ENCODE measurements around the gene ARFGAP1. TPM values are rescaled to one million over a fixed set of nuclear protein-coding genes. Genes with fewer than 3 reads are reported as not detected.

ARFGAP1 gene
- total and polyA plus RNA-seq, 2 of the 4 experiments (the other 2 are of a cell fraction): 59.1 to 194 TPM

- ChIA-PET POLR2A (ENCODE audit: unreplicated experiment) (no interaction called here), CTCF (interaction anchor here (2.8 kb wide), 1 partner anchor 29 kb away, joined by 13 read pairs; no protein-coding TSS in a partner anchor)
- H2BK20ac ChIP-seq (ENCODE audit: low read depth, low read length): no peak overlapping the region
- H3K4me1 ChIP-seq (ENCODE audit: control insufficient read depth, insufficient read depth, low read length): no peaks in the 10 kb centered on the region
- H4K20me1 ChIP-seq (ENCODE audit: insufficient read depth, low read length): no peaks in the 10 kb centered on the region; the same call in 1 of the 2 replicates
- no peak overlapping the region for H3K14ac ChIP-seq (replicated peaks; ENCODE audit: low read depth, low read length)
- no peak overlapping the region for H3K4ac ChIP-seq (ENCODE audit: low read depth, low read length)
- no peak overlapping the region for H3K4me3 ChIP-seq (ENCODE audit: insufficient read depth, low read depth, low read length)
- dilution Hi-C loops (cut with HindIII; ENCODE audit: low sequenced_read_pairs, unreplicated experiment) (no loop called here), intact Hi-C loops (cut with micrococcal nuclease) (no loop called here), in situ Hi-C loops (cut with MboI; ENCODE audit: low sequenced_read_pairs) (no loop called here)
- no peak overlapping the region for H2BK5ac ChIP-seq (ENCODE audit: low read depth, low read length, poor library complexity, severe bottlenecking)
- DNase-seq: no peak
- no peaks in the 10 kb centered on the region for H3K9me1 ChIP-seq (ENCODE audit: insufficient read depth, low read length)
- H2AK9ac ChIP-seq (replicated peaks; ENCODE audit: low read depth, low read length, poor library complexity): peak overlapping the region; percentile 42
- TF ChIP-seq CHD1 (IDR thresholded peaks at IDR 0.05; ENCODE audit: low read depth, low read length): no peak
- TF ChIP-seq RFX5 (IDR thresholded peaks at IDR 0.05; ENCODE audit: low read depth, low read length): no peak
- H3K79me1 ChIP-seq (ENCODE audit: low read depth in 1 of 2, low read length in 2 of 2): no peaks in the 10 kb centered on the region
- no peak overlapping the region for H3K23ac ChIP-seq (ENCODE audit: low read depth, low read length)
- H3K9me3 ChIP-seq (ENCODE audit: control insufficient read depth, insufficient read depth, low read length): no peaks in the 10 kb centered on the region
- H2AFZ ChIP-seq (replicated peaks; ENCODE audit: low read length, poor library complexity): peak overlapping the region; percentile 72
- WGBS, 2 experiments (ENCODE audit: extremely low coverage in 2 of 2, insufficient read length in 1 of 2): 3% methylated on average over 6 of the region's 16 CpGs; no CpG with 5 or more reads in 1 of the 2 experiments
- no peak overlapping the region for H4K5ac ChIP-seq (ENCODE audit: low read depth, low read length)
- no peak overlapping the region for H2AK5ac ChIP-seq (ENCODE audit: low read depth, low read length)
- H4K91ac ChIP-seq (ENCODE audit: insufficient read depth, low read depth, low read length): no peak overlapping the region
- ATAC-seq (ENCODE audit: low read depth): peak; percentile 16
- H3K4me2 ChIP-seq (ENCODE audit: low read depth, low read length): no peak overlapping the region; the same call in 1 of the 2 replicates
- no peak overlapping the region for H3K27ac ChIP-seq (ENCODE audit: insufficient read depth, low read length)
- H3K18ac ChIP-seq (ENCODE audit: low read depth, low read length): no peak overlapping the region
- H4K8ac ChIP-seq (ENCODE audit: low read depth in 2 of 2, low read length in 2 of 2): no peak overlapping the region
- H3K56ac ChIP-seq (ENCODE audit: extremely low read depth, insufficient read depth, low read length): no peak overlapping the region
- H2BK15ac ChIP-seq (ENCODE audit: low read depth, low read length): no peak overlapping the region
- H3K27me3 ChIP-seq (ENCODE audit: control insufficient read depth, insufficient read depth, low read length): peaks cover 71% of the 10 kb centered on the region
- no peak overlapping the region for H2BK120ac ChIP-seq (ENCODE audit: low read depth, low read length)
- BruUV-seq (replicated peaks): no TSS peak
- H3K9ac ChIP-seq (ENCODE audit: low read depth, low read length): no peak overlapping the region
- H3K36me3 ChIP-seq (ENCODE audit: control insufficient read depth, insufficient read depth, low read length): no peaks in the 10 kb centered on the region
These were observed 19.6 kb upstream of the ARFGAP1 start for GRCh38 chr20:63253065-63253437.
